ENCODE measurements around the gene PLCB3. TPM values are rescaled to one million over a fixed set of nuclear protein-coding genes. Genes with fewer than 3 reads are reported as not detected.
A peak's percentile ranks its signal among the peaks of the same experiment; 100 is the strongest.

The PLCB3 gene
- total RNA-seq, 1 experiment from 2014 or later, result 80.2 TPM

- Mint-ChIP-seq H3K27ac (peak overlapping the region in 2 of 3 experiments; percentile 30 to 79; a peak in 4 of 7 replicates), H3K36me3 (ENCODE audit: insufficient read depth in 1 of 3, low read depth in 3 of 3) (peaks cover 44 to 92% (median 82%) of the 10 kb centered on the region in 3 experiments; a peak in 6 of 7 replicates), H3K4me3 (no peak overlapping the region), H3K27me3 (ENCODE audit: low read depth) (no peaks in the 10 kb centered on the region), H3K9me3 (no peaks in the 10 kb centered on the region; a peak in 1 of 5 replicates), H3K4me1 (peaks cover 13 to 14% of the 10 kb centered on the region in 2 experiments)
- H3K18ac ChIP-seq (ENCODE audit: insufficient read length, low read depth, low read length), result no peak overlapping the region
- H3K79me1 ChIP-seq (ENCODE audit: insufficient read depth, low read depth, low read length, poor library complexity, severe bottlenecking), result no peaks in the 10 kb centered on the region
- no peak overlapping the region for H3K4me2 ChIP-seq (ENCODE audit: insufficient read depth, insufficient read length, low read length)
- no peak overlapping the region; the same call in 1 of the 2 replicates for H3K14ac ChIP-seq (ENCODE audit: insufficient read depth, low read length)
- no peak overlapping the region for H2BK15ac ChIP-seq (ENCODE audit: low read depth, low read length)
- H4K91ac ChIP-seq (ENCODE audit: insufficient read length, low read depth, low read length), result no peak overlapping the region
- no peak overlapping the region for H3K23ac ChIP-seq (ENCODE audit: insufficient read length, low read depth, low read length)
- no peaks in the 10 kb centered on the region for H4K20me1 ChIP-seq (ENCODE audit: control insufficient read depth, insufficient read depth, insufficient read length)
- H2BK120ac ChIP-seq (ENCODE audit: low read depth, low read length, poor library complexity, severe bottlenecking), result no peak overlapping the region
- no peak overlapping the region for H3K56ac ChIP-seq (ENCODE audit: insufficient read length, low read depth, low read length)
- H3K23me2 ChIP-seq (ENCODE audit: insufficient read length, low read depth, low read length, poor library complexity, severe bottlenecking), result no peaks in the 10 kb centered on the region
- H2AFZ ChIP-seq (ENCODE audit: low read length), result no peak overlapping the region
- H3K27me3 ChIP-seq (ENCODE audit: insufficient read depth, low read length), result no peaks in the 10 kb centered on the region
- H2BK20ac ChIP-seq (ENCODE audit: low read depth, low read length, poor library complexity, severe bottlenecking), result no peak overlapping the region
- H4K8ac ChIP-seq (replicated peaks; ENCODE audit: insufficient read length, low read depth, low read length), result no peak overlapping the region
- no peak overlapping the region for H2BK5ac ChIP-seq (ENCODE audit: insufficient read length, low read length)
- H3K4ac ChIP-seq (ENCODE audit: low read depth, low read length), result no peak overlapping the region
- no peak for DNase-seq
- H3K9ac ChIP-seq (ENCODE audit: extremely low read depth, insufficient read length, low read length), result no peak overlapping the region
- H3K79me2 ChIP-seq (ENCODE audit: insufficient read depth, low read length), result no peaks in the 10 kb centered on the region
- no peak for TF ChIP-seq CTCF (conservative IDR thresholded peaks at IDR 0.05)
- no peak overlapping the region for H2AK5ac ChIP-seq (ENCODE audit: insufficient read length, low read length)
- H3K9me3 ChIP-seq (ENCODE audit: control insufficient read depth, low read depth, low read length), result no peaks in the 10 kb centered on the region
- no CpG with 5 or more reads among the region's 9 CpGs for WGBS (ENCODE audit: extremely low coverage, insufficient read length, low lambda C conversion rate)
- no peak overlapping the region for H2BK12ac ChIP-seq (ENCODE audit: insufficient read length, low read depth, low read length)
- no peak overlapping the region for H3K27ac ChIP-seq (ENCODE audit: insufficient read length, low read depth, low read length)
- no peaks in the 10 kb centered on the region for H3K4me1 ChIP-seq (ENCODE audit: insufficient read depth, low read length)
- no peak overlapping the region for H4K5ac ChIP-seq (ENCODE audit: insufficient read length, low read depth, low read length)
- no peak overlapping the region for H3T11ph ChIP-seq (ENCODE audit: low read length)
Observed at GRCh38 chr11:64202992-64203391, 48.3 kb upstream of the PLCB3 start.

All from H9 (cell line).